Keratinocyte (primary cell): ENCODE data around the gene BTRC. TPM values are rescaled to one million over a fixed set of nuclear protein-coding genes. Genes with fewer than 3 reads are reported as not detected.

Experiments used
- DNase-seq: peaks from one replicate; pipeline ENCODE4 v3.0.0-alpha.2; 2011; ENCODE audit warnings: low read depth, missing footprints, low spot score
- FAIRE-seq: peaks from 2 replicates; lab custom pipeline; 2011; peaks lifted over from hg19 to GRCh38; lab: Jason Lieb, UNC
- H2AFZ ChIP-seq: 2 replicates; pipeline ENCODE4 v1.6.0; 2012; ENCODE audit warnings: low read length, control low read depth, inconsistent platforms; ENCODE audit not compliant: control insufficient read depth
- H3K27ac ChIP-seq: 2 replicates; pipeline ENCODE4 v1.5.1; 2011; ENCODE audit warnings: low read length; ENCODE audit not compliant: control insufficient read depth, insufficient read depth
- H3K27me3 ChIP-seq: 3 replicates; pipeline ENCODE4 v1.6.0; 2011; ENCODE audit warnings: low read length; ENCODE audit not compliant: control insufficient read depth, insufficient read depth; ENCODE audit errors: extremely low read depth
- H3K36me3 ChIP-seq, 2 experiments: 2 replicates in 1 of 2; 3 replicates in 1 of 2; pipeline ENCODE4 v1.5.1; 2011; ENCODE audit warnings: low read length in 2 of 2, mild to moderate bottlenecking in 1 of 2; ENCODE audit not compliant: control insufficient read depth in 2 of 2, insufficient read depth in 2 of 2; ENCODE audit errors: extremely low read depth in 1 of 2
- H3K4me1 ChIP-seq: 3 replicates; pipeline ENCODE4 v1.5.1; 2011; ENCODE audit warnings: low read length; ENCODE audit not compliant: control insufficient read depth, insufficient read depth; ENCODE audit errors: extremely low read depth
- H3K4me2 ChIP-seq: 3 replicates; pipeline ENCODE4 v1.6.0; 2011; ENCODE audit warnings: low read depth, low read length; ENCODE audit not compliant: control insufficient read depth, insufficient read depth; ENCODE audit errors: extremely low read depth
- H3K4me3 ChIP-seq, 3 experiments: fragments of 200-600 bp in 1 of 3; sonication (generic) in 1 of 3; 2 replicates in 2 of 3; 3 replicates in 1 of 3; pipeline ENCODE4 v1.5.1; 2011 to 2016; ENCODE audit warnings: low read length in 3 of 3, mild to moderate bottlenecking in 3 of 3, control low read depth in 2 of 3, inconsistent platforms in 1 of 3, low read depth in 1 of 3, mixed read lengths in 1 of 3, mixed run types in 1 of 3, moderate library complexity in 1 of 3; ENCODE audit not compliant: control insufficient read depth in 2 of 3, insufficient read depth in 2 of 3; ENCODE audit errors: extremely low read depth in 1 of 3
- H3K79me2 ChIP-seq: 2 replicates; pipeline ENCODE4 v1.6.0; 2012; ENCODE audit warnings: low read length; ENCODE audit not compliant: control insufficient read depth, insufficient read depth
- H3K9ac ChIP-seq: 3 replicates; pipeline ENCODE4 v1.6.0; 2011; ENCODE audit warnings: low read length; ENCODE audit not compliant: control insufficient read depth, insufficient read depth; ENCODE audit errors: extremely low read depth
- H3K9me1 ChIP-seq: 3 replicates; pipeline ENCODE4 v1.6.0; 2011; ENCODE audit warnings: low read length; ENCODE audit not compliant: control insufficient read depth, insufficient read depth; ENCODE audit errors: extremely low read depth
- H3K9me3 ChIP-seq: 2 replicates; pipeline ENCODE4 v1.5.1; 2012; ENCODE audit warnings: low read depth, low read length; ENCODE audit not compliant: control insufficient read depth
- H4K20me1 ChIP-seq: 3 replicates; pipeline ENCODE4 v1.6.0; 2011; ENCODE audit warnings: low read length; ENCODE audit not compliant: control insufficient read depth, insufficient read depth; ENCODE audit errors: extremely low read depth
- EZH2 ChIP-seq: IDR thresholded peaks from one replicate; pipeline ENCODE4 v1.6.1; 2012; ENCODE audit warnings: inconsistent platforms, mild to moderate bottlenecking, low read length, moderate library complexity
- dilution Hi-C: fragments of 300-500 bp; cut with MboI; formaldehyde crosslinking; loops from one replicate; pipeline ENCODE4 v1.7.0; 2020; ENCODE audit warnings: low sequenced_read_pairs; ENCODE audit not compliant: extremely low pct_ligation_motif_present
- polyA plus RNA-seq, 5 experiments: library from polyadenylated mRNA; depleted of rRNA in 3 of 5; stranded (reverse) in 3 of 5; stranded (forward) in 1 of 5; unstranded in 1 of 5; fragments of >200 nt; gene quantifications; 1 replicate in 1 of 5; 2 replicates in 3 of 5; 3 replicates in 1 of 5; pipeline versions ENCODE4 v1.2.1 to v1.2.3, GENCODE V29; 2011 to 2012; ENCODE audit warnings: missing spikeins in 2 of 5, low read depth in 1 of 5, low replicate concordance in 1 of 5
- TF ChIP-seq, protein P1 (sequence below), 3 experiments: IDR thresholded peaks in 1 of 3; conservative IDR thresholded peaks in 1 of 3; optimal IDR thresholded peaks in 1 of 3; 2 replicates in 2 of 3; 3 replicates in 1 of 3; pipeline versions ENCODE3 to v1.5.1; 2011; ENCODE audit warnings: low read length in 3 of 3, mild to moderate bottlenecking in 3 of 3, moderate library complexity in 2 of 3, control low read depth in 1 of 3, inconsistent platforms in 1 of 3; ENCODE audit not compliant: insufficient read depth in 2 of 3; ENCODE audit errors: extremely low read depth in 1 of 3

Gene BTRC
- polyA plus RNA-seq, 1 donor (not counting 4 experiments of a cell fraction or from before 2014, with no cell fraction given) = 21.7 TPM

GRCh38 chr10:101446947-101447346 lies 93.0 kb downstream of the BTRC start:
- Histone ChIP-seq H3K9me3 (no peaks in the 10 kb centered on the region), H3K4me3 (no peak overlapping the region), H4K20me1 (peaks cover 2% of the 10 kb centered on the region), H2AFZ (no peak overlapping the region), H3K9me1 (no peaks in the 10 kb centered on the region), H3K27me3 (no peaks in the 10 kb centered on the region), H3K4me2 (no peak overlapping the region), H3K4me1 (no peaks in the 10 kb centered on the region), H3K36me3 (no peaks in the 10 kb centered on the region), H3K27ac (no peak overlapping the region), H3K79me2 (no peaks in the 10 kb centered on the region), H3K9ac (no peak overlapping the region)
- TF ChIP-seq, protein P1, sequence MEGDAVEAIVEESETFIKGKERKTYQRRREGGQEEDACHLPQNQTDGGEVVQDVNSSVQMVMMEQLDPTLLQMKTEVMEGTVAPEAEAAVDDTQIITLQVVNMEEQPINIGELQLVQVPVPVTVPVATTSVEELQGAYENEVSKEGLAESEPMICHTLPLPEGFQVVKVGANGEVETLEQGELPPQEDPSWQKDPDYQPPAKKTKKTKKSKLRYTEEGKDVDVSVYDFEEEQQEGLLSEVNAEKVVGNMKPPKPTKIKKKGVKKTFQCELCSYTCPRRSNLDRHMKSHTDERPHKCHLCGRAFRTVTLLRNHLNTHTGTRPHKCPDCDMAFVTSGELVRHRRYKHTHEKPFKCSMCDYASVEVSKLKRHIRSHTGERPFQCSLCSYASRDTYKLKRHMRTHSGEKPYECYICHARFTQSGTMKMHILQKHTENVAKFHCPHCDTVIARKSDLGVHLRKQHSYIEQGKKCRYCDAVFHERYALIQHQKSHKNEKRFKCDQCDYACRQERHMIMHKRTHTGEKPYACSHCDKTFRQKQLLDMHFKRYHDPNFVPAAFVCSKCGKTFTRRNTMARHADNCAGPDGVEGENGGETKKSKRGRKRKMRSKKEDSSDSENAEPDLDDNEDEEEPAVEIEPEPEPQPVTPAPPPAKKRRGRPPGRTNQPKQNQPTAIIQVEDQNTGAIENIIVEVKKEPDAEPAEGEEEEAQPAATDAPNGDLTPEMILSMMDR (optimal IDR thresholded peaks at IDR 0.05 in 1 of 3, IDR thresholded peaks at IDR 0.05 in 1 of 3, conservative IDR thresholded peaks at IDR 0.05 in 1 of 3; ENCODE audit: extremely low read depth in 1 of 3, insufficient read depth in 2 of 3, low read length in 3 of 3) = no peak
- no peak for TF ChIP-seq EZH2
- dilution Hi-C loops = no loop called here
- no peak for DNase-seq
- FAIRE-seq = no peak

- H3K4me1 ChIP-seq = no peaks in the 10 kb centered on the region
- no peaks in the 10 kb centered on the region for H3K27me3 ChIP-seq
- H3K27ac ChIP-seq = no peak overlapping the region
- H3K4me2 ChIP-seq = no peak overlapping the region
- H3K9me1 ChIP-seq = no peaks in the 10 kb centered on the region
- no peaks in the 10 kb centered on the region for H3K79me2 ChIP-seq
- H3K9ac ChIP-seq = no peak overlapping the region
- no peaks in the 10 kb centered on the region for H3K9me3 ChIP-seq
- dilution Hi-C loops = no loop called here
- H3K36me3 ChIP-seq = no peaks in the 10 kb centered on the region
- no peak overlapping the region for H3K4me3 ChIP-seq
- H2AFZ ChIP-seq = no peak overlapping the region
- DNase-seq (no peak), FAIRE-seq (no peak)
- TF ChIP-seq, protein P1 (optimal IDR thresholded peaks at IDR 0.05 in 1 of 3, IDR thresholded peaks at IDR 0.05 in 1 of 3, conservative IDR thresholded peaks at IDR 0.05 in 1 of 3; ENCODE audit: extremely low read depth in 1 of 3, insufficient read depth in 2 of 3, low read length in 3 of 3) = no peak
- no peak for TF ChIP-seq EZH2
- peaks cover 2% of the 10 kb centered on the region for H4K20me1 ChIP-seq
These were observed 93.5 kb downstream of the BTRC start for GRCh38 chr10:101447477-101447876.
